LoVo (cell line): ENCODE results near the gene DNAAF6.
"Not testable (repeated sequence)": the region's sequence is repeated elsewhere in the genome, so short reads cannot be mapped to it uniquely, and the experiment has no call there.

Experiments
- DNase-seq: peaks from one replicate; pipeline ENCODE4 v3.0.0-alpha.2; 2016; ENCODE audit warnings: low spot score

Gene DNAAF6

GRCh38 chrX:107205770-107206696 lies at the start of gene DNAAF6, which contains the start of gene NUP62CL:
Gene DNAAF6 (plus strand): TSS chrX:107206611. CDS start chrX:107212876, 6,265 bp downstream.
Gene NUP62CL (minus strand): TSS chrX:107206433. CDS start chrX:107175146, 31,287 bp downstream.
- peak; percentile 60 for DNase-seq

GRCh38 chrX:107157618-107158017 lies 48.8 kb upstream of the DNAAF6 start:
- DNase-seq = not testable (repeated sequence)

GRCh38 chrX:107167163-107167921 lies 39.1 kb upstream of the DNAAF6 start:
- no peak for DNase-seq

- DNase-seq = no peak
Observed at GRCh38 chrX:107168257-107168656, 38.2 kb upstream of the DNAAF6 start.

GRCh38 chrX:107168712-107169111 lies 37.7 kb upstream of the DNAAF6 start:
- no peak for DNase-seq

GRCh38 chrX:107171369-107172102 lies 34.9 kb upstream of the DNAAF6 start:
- DNase-seq = no peak

GRCh38 chrX:107197319-107197718 lies 9.1 kb upstream of the DNAAF6 start:
- DNase-seq = no peak

GRCh38 chrX:107198074-107198473 lies 8.3 kb upstream of the DNAAF6 start:
- DNase-seq = not testable (repeated sequence)

GRCh38 chrX:107199491-107199890 lies 6.9 kb upstream of the DNAAF6 start:
- no peak for DNase-seq

- no peak for DNase-seq
Observed at GRCh38 chrX:107204068-107204605, 2.3 kb upstream of the DNAAF6 start.

GRCh38 chrX:107206697-107207065 lies 270 bp downstream of the DNAAF6 start:
- no peak for DNase-seq

- DNase-seq = no peak
Observed at GRCh38 chrX:107207089-107207488, 678 bp downstream of the DNAAF6 start.

- no peak for DNase-seq
Observed at GRCh38 chrX:107207943-107208342, 1.5 kb downstream of the DNAAF6 start.

- DNase-seq = no peak
Observed at GRCh38 chrX:107213477-107213876, 7.1 kb downstream of the DNAAF6 start.

- no peak for DNase-seq
Observed at GRCh38 chrX:107226757-107227156, 20.3 kb downstream of the DNAAF6 start.

GRCh38 chrX:107227780-107228485 lies 21.5 kb downstream of the DNAAF6 start:
- DNase-seq = no peak

- no peak for DNase-seq
Observed at GRCh38 chrX:107228486-107228819, 22.0 kb downstream of the DNAAF6 start.

GRCh38 chrX:107272431-107272921 lies 66.1 kb downstream of the DNAAF6 start:
- DNase-seq = no peak

- DNase-seq = no peak
Observed at GRCh38 chrX:107273795-107274194, 67.4 kb downstream of the DNAAF6 start.

- DNase-seq = no peak
Observed at GRCh38 chrX:107288676-107289075, 82.3 kb downstream of the DNAAF6 start.

- no peak for DNase-seq
Observed at GRCh38 chrX:107290019-107290418, 83.6 kb downstream of the DNAAF6 start.
